Adrenal gland (tissue), 5 donors: ENCODE data around the gene FAM24B.

Experiments used
- CTCF ChIP-seq, 6 experiments: fragments of 450-650 bp in 4 of 6; fragments of 200-600 bp in 2 of 6; sonication (generic) in 1 of 6; IDR thresholded peaks; 1 replicate in 5 of 6; 2 replicates in 1 of 6; pipeline versions ENCODE4 v1.5.1 to v1.8.0; 2016 to 2021; ENCODE audit warnings: antibody characterized with exemption in 6 of 6, mild to moderate bottlenecking in 2 of 6, moderate library complexity in 1 of 6
- POLR2A ChIP-seq, 2 donors: fragments of 450-650 bp; IDR thresholded peaks; one replicate each; pipeline ENCODE4 v1.6.1; 2017; ENCODE audit warnings: antibody characterized with exemption in 2 of 2, mild to moderate bottlenecking in 2 of 2, moderate library complexity in 1 of 2
- donor health status: DM: no; HTN: no; CAD: no.

DNA sequence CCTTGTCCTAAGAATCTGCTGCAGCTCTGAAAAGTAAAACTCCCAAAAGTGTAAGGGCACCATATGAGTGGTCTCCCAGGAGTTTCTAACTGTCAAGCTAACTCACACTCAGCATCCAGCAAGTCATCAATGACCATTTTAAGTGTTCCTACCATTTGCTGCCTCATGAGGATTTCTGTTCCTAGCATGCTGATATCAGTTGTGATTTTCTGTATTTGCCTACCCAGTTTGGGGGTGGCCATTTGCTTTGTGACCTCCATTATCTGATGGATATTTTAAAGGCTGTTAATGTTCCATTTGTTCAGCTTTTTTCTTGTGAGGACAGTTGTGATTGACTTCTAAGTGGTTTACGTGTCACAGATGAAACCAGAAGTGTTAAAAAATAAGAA is 2.9 kb downstream of the FAM24B start:
- no peak for TF ChIP-seq POLR2A (IDR thresholded peaks at IDR 0.05)
- no peak for TF ChIP-seq CTCF (IDR thresholded peaks at IDR 0.05)
